DOHH2 (cell line): ENCODE data around the gene APOL3.
"Not testable (repeated sequence)": the region's sequence is repeated elsewhere in the genome, so short reads cannot be mapped to it uniquely, and the experiment has no call there.

Source experiments
- H3F3A ChIP-seq: fragments of 200-600 bp; sonication (generic), shearing (Covaris generic); 2 replicates; pipeline ENCODE4 v1.6.0; 2016; ENCODE audit warnings: antibody characterized with exemption, mild to moderate bottlenecking; ENCODE audit not compliant: control insufficient read depth, insufficient read depth
- H3K27ac ChIP-seq: fragments of 200-600 bp; sonication (generic); 2 replicates; pipeline ENCODE4 v1.5.1; 2014; ENCODE audit warnings: low read depth, mild to moderate bottlenecking, low read length, moderate library complexity
- H3K27me3 ChIP-seq: fragments of 200-600 bp; sonication (generic); 2 replicates; pipeline ENCODE4 v1.6.1; 2014; ENCODE audit warnings: mild to moderate bottlenecking, low read length, mixed read lengths; ENCODE audit not compliant: control insufficient read depth
- H3K36me3 ChIP-seq: fragments of 200-600 bp; sonication (generic); 2 replicates; pipeline ENCODE4 v1.6.1; 2014; ENCODE audit warnings: mild to moderate bottlenecking, low read length, moderate library complexity, mixed read lengths; ENCODE audit not compliant: control insufficient read depth
- H3K4me1 ChIP-seq: fragments of 200-600 bp; sonication (generic); 2 replicates; pipeline ENCODE4 v1.6.1; 2014; ENCODE audit warnings: mild to moderate bottlenecking, low read length, mixed read lengths; ENCODE audit not compliant: control insufficient read depth
- H3K4me2 ChIP-seq: fragments of 200-600 bp; sonication (generic); 2 replicates; pipeline ENCODE4 v1.6.0; 2014; ENCODE audit warnings: mild to moderate bottlenecking, low read length, moderate library complexity
- H3K4me3 ChIP-seq: fragments of 200-600 bp; sonication (generic); 2 replicates; pipeline ENCODE4 v1.5.1; 2014; ENCODE audit warnings: mild to moderate bottlenecking, low read length, mixed read lengths
- H3K79me2 ChIP-seq: fragments of 200-600 bp; sonication (generic); 2 replicates; pipeline ENCODE4 v1.6.1; 2014; ENCODE audit warnings: mild to moderate bottlenecking, low read length, mixed read lengths; ENCODE audit not compliant: control insufficient read depth
- H3K9me2 ChIP-seq: fragments of 200-600 bp; sonication (generic); replicated peaks from 2 replicates; pipeline ENCODE4 v1.6.1; 2014; ENCODE audit warnings: mild to moderate bottlenecking, low read length, mixed read lengths; ENCODE audit not compliant: control insufficient read depth
- H3K9me3 ChIP-seq: fragments of 200-600 bp; sonication (generic); 2 replicates; pipeline ENCODE4 v1.6.1; 2014; ENCODE audit warnings: antibody characterized with exemption, low read length, mixed read lengths; ENCODE audit not compliant: control insufficient read depth, insufficient read depth
- H4K20me1 ChIP-seq: fragments of 200-600 bp; sonication (generic); 2 replicates; pipeline ENCODE4 v1.6.0; 2014; ENCODE audit warnings: low read depth, mild to moderate bottlenecking, antibody characterized with exemption, low read length, moderate library complexity; ENCODE audit not compliant: control insufficient read depth, insufficient read depth
- EZH2phosphoT487 ChIP-seq: fragments of 200-600 bp; sonication (generic); IDR thresholded peaks from 2 replicates; pipeline ENCODE4 v1.6.1; 2017; ENCODE audit warnings: borderline replicate concordance, mild to moderate bottlenecking, antibody characterized with exemption, low read length, moderate library complexity, mixed read lengths
- TF ChIP-seq, protein P1 (sequence below): fragments of 200-600 bp; sonication (generic); IDR thresholded peaks from one replicate; pipeline ENCODE4 v1.5.1; 2014; ENCODE audit warnings: antibody characterized with exemption, mild to moderate bottlenecking, low read depth, low read length; ENCODE audit not compliant: poor library complexity, severe bottlenecking

APOL3 gene, protein sequence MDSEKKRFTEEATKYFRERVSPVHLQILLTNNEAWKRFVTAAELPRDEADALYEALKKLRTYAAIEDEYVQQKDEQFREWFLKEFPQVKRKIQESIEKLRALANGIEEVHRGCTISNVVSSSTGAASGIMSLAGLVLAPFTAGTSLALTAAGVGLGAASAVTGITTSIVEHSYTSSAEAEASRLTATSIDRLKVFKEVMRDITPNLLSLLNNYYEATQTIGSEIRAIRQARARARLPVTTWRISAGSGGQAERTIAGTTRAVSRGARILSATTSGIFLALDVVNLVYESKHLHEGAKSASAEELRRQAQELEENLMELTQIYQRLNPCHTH

DNA sequence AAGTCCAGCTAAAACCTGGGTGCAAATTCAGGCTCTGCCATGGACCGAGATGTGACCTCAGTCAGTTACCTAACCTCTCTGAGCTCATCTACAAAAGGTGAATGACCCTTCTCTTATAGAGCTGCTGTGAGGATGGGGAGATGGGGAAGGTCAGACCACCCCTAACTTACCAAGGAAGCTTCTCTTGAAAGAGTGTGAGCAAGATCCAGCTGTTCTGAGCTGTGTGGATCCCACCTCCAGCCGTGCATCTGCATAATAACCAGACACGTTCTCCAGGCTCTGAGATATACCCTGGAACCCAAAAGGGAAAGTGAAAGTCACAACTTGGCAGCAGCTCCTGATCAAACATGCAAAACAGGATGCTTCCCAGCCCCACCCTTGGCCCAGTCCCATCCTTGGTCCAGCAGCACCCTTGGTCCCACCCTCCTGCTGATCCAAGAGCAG is at the start of gene APOL3:
APOL3 (minus strand) TSS at position 257 of the 444 bp plus-strand sequence. CDS start 11,700 bp downstream, outside the sequence.
- Histone ChIP-seq H4K20me1 (no peaks in the 10 kb centered on the region), H3K4me3 (no peak within 1 kb of the TSS)
- TF ChIP-seq, protein P1, sequence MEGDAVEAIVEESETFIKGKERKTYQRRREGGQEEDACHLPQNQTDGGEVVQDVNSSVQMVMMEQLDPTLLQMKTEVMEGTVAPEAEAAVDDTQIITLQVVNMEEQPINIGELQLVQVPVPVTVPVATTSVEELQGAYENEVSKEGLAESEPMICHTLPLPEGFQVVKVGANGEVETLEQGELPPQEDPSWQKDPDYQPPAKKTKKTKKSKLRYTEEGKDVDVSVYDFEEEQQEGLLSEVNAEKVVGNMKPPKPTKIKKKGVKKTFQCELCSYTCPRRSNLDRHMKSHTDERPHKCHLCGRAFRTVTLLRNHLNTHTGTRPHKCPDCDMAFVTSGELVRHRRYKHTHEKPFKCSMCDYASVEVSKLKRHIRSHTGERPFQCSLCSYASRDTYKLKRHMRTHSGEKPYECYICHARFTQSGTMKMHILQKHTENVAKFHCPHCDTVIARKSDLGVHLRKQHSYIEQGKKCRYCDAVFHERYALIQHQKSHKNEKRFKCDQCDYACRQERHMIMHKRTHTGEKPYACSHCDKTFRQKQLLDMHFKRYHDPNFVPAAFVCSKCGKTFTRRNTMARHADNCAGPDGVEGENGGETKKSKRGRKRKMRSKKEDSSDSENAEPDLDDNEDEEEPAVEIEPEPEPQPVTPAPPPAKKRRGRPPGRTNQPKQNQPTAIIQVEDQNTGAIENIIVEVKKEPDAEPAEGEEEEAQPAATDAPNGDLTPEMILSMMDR = no peak
- no peak for TF ChIP-seq EZH2phosphoT487

DNA sequence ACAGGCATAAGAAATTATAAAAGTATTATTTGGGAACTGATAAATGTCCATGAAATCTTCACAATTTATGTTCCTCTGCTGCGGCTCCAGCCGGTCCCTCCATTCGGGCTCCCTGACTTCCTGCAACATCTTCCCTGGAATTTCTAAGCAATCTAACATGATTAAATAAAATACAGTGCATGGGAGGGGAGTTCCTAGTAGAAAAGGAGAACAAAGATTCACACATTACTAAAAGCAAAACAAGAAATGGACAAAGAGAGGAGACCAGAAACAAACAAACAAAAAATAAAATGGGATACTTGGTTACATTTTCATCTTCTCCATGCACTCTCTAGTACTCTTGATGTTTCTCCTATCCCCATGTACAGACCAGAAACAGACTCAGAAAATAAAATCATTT is 49.7 kb upstream of the APOL3 start:
- no peak for TF ChIP-seq EZH2phosphoT487
- no peaks in the 10 kb centered on the region for H3K9me2 ChIP-seq
- no peak overlapping the region for H3K27ac ChIP-seq
- H3K4me2 ChIP-seq = no peak overlapping the region
- H3K27me3 ChIP-seq = peaks cover 9% of the 10 kb centered on the region; the same call in 1 of the 2 replicates
- H3F3A ChIP-seq = no peaks in the 10 kb centered on the region
- H3K4me1 ChIP-seq = peaks cover 26% of the 10 kb centered on the region
- no peaks in the 10 kb centered on the region for H3K36me3 ChIP-seq
- peaks cover 3% of the 10 kb centered on the region; the same call in 1 of the 2 replicates for H3K9me3 ChIP-seq
- H4K20me1 ChIP-seq = no peaks in the 10 kb centered on the region
- no peak overlapping the region for H3K4me3 ChIP-seq
- no peaks in the 10 kb centered on the region for H3K79me2 ChIP-seq

More for the DNA sequence above, at the start of gene APOL3:
- no peaks in the 10 kb centered on the region for H3K9me2 ChIP-seq
- H3K4me2 ChIP-seq = no peak within 1 kb of the TSS
- H3K79me2 ChIP-seq = no peaks in the 10 kb centered on the region
- peaks cover 76% of the 10 kb centered on the region for H3K27me3 ChIP-seq
- peaks cover 15% of the 10 kb centered on the region for H3K4me1 ChIP-seq
- H3K9me3 ChIP-seq = no peaks in the 10 kb centered on the region
- H3F3A ChIP-seq = no peaks in the 10 kb centered on the region
- H3K27ac ChIP-seq = no peak within 1 kb of the TSS
- H3K36me3 ChIP-seq = no peaks in the 10 kb centered on the region

DNA sequence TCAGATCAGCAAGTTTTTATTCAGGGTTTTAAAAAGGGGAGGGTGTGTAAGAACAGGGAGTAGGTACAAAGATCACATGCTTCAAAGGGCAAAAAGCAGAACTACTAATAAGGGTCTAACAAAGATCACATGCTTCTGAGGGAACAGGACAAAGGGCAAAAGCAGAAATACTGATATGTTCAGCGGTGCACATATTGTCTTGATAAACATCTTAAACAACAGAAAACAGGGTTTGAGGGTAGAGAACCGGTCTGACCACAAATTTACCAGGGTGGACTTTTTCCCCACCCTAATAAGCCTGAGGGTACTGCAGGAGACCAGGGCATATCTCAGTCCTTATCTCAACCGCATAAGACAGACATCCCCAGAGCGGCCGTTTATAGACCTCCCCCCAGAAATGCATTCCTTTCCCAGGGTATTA is 48.9 kb upstream of the APOL3 start:
- H3K27ac ChIP-seq, H3F3A ChIP-seq, H3K4me2 ChIP-seq, H3K79me2 ChIP-seq, H3K36me3 ChIP-seq, H3K27me3 ChIP-seq, H3K9me3 ChIP-seq, H4K20me1 ChIP-seq, H3K4me3 ChIP-seq, H3K9me2 ChIP-seq: not testable (repeated sequence)
- H3K4me1 ChIP-seq = peaks cover 26% of the 10 kb centered on the region

DNA sequence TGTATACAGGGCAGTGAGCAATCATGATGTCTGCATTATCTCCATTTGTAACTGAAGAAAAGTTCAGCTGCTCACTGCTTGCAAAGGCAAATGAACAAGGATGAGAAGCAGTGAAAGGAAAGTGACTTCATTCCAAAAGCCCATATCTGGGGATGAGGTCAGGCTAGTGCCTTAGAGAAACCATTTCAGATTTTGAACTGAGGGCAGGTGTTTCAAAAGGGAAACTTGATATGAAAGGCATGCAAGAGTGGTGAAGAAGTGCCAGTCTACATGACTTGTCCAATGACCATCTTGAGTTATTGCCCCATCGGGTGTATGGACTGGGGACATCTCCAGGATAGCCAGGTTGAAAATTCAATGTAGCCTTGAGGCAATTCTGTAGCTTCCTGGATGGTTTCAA is 48.4 kb upstream of the APOL3 start:
- Histone ChIP-seq H3K4me3 (no peak overlapping the region), H3K27ac (no peak overlapping the region), H4K20me1 (no peaks in the 10 kb centered on the region), H3F3A (no peaks in the 10 kb centered on the region), H3K9me3 (peaks cover 3% of the 10 kb centered on the region; the same call in 1 of the 2 replicates), H3K4me1 (peaks cover 26% of the 10 kb centered on the region), H3K4me2 (no peak overlapping the region), H3K36me3 (no peaks in the 10 kb centered on the region), H3K79me2 (no peaks in the 10 kb centered on the region), H3K27me3 (peaks cover 6% of the 10 kb centered on the region; the same call in 1 of the 2 replicates), H3K9me2 (no peaks in the 10 kb centered on the region)
- TF ChIP-seq EZH2phosphoT487 = no peak
- TF ChIP-seq, protein P1 = no peak
